Vagina (tissue), 2 donors: ENCODE measurements around the gene PTPN1.

Experiments
- POLR2AphosphoS5 ChIP-seq, 2 donors: sonication (generic); formaldehyde crosslinking; IDR thresholded peaks; one replicate each; pipeline ENCODE4 v1.9.0; 2017; ENCODE audit warnings: antibody characterized with exemption in 2 of 2, mild to moderate bottlenecking in 2 of 2, low read depth in 1 of 2; ENCODE audit not compliant: insufficient read depth in 1 of 2
- TF ChIP-seq, protein P1 (sequence below), 3 experiments: fragments of 450-650 bp in 2 of 3; fragments of 200-600 bp in 1 of 3; sonication (generic) in 1 of 3; IDR thresholded peaks; one replicate each; pipeline ENCODE4 v1.5.1; 2017 to 2019; ENCODE audit warnings: antibody characterized with exemption in 3 of 3, mild to moderate bottlenecking in 2 of 3, moderate library complexity in 2 of 3

DNA sequence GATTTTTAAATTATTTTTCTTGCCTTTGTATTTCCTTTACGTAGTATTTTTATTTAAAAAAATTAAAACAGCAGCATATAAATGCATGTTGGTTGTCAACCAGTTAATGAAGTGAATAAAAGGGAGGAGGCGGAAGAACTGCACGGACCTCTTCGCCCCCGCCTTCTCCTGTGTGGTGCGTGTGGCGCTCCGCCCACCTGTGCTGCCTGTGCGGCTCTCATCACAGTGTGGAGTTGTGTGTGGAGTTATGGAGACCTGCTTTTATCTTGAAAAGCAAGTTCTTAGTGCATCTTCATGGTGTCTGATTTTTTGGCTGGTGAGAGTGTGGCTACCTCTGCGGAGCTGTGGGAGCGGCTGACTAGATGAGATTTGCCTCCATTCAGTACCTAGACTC, 58.4 kb downstream of the PTPN1 start:
- TF ChIP-seq, protein P1, sequence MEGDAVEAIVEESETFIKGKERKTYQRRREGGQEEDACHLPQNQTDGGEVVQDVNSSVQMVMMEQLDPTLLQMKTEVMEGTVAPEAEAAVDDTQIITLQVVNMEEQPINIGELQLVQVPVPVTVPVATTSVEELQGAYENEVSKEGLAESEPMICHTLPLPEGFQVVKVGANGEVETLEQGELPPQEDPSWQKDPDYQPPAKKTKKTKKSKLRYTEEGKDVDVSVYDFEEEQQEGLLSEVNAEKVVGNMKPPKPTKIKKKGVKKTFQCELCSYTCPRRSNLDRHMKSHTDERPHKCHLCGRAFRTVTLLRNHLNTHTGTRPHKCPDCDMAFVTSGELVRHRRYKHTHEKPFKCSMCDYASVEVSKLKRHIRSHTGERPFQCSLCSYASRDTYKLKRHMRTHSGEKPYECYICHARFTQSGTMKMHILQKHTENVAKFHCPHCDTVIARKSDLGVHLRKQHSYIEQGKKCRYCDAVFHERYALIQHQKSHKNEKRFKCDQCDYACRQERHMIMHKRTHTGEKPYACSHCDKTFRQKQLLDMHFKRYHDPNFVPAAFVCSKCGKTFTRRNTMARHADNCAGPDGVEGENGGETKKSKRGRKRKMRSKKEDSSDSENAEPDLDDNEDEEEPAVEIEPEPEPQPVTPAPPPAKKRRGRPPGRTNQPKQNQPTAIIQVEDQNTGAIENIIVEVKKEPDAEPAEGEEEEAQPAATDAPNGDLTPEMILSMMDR (IDR thresholded peaks at IDR 0.05): no peak
- TF ChIP-seq POLR2AphosphoS5 (IDR thresholded peaks at IDR 0.05; ENCODE audit: insufficient read depth in 1 of 2, low read depth in 1 of 2): no peak
